Stimulated activated naive CD8-positive, alpha-beta T cell treated with anti-CD3 and anti-CD28 coated beads, Interleukin-15, Interleukin-2, amounts not matched to agents 100 ng/mL and 50 ng/mL, for 24 hours (primary cell): ENCODE results near the gene INHBA.

Experiments used
- H3K27ac Mint-ChIP-seq: one replicate; pipeline ENCODE4 v1.8.0; 2021; ENCODE audit warnings: mild to moderate bottlenecking, mixed read lengths
- H3K27me3 Mint-ChIP-seq: one replicate; pipeline ENCODE4 v1.8.0; 2021; ENCODE audit warnings: mixed read lengths
- H3K36me3 Mint-ChIP-seq: one replicate; pipeline ENCODE4 v1.8.0; 2021; ENCODE audit warnings: low read depth, mixed read lengths
- H3K4me1 Mint-ChIP-seq: one replicate; pipeline ENCODE4 v1.8.0; 2021; ENCODE audit warnings: low read depth, mixed read lengths
- H3K4me3 Mint-ChIP-seq: one replicate; pipeline ENCODE4 v1.8.0; 2021; ENCODE audit warnings: mild to moderate bottlenecking, mixed read lengths
- H3K9me3 Mint-ChIP-seq: one replicate; pipeline ENCODE4 v1.8.0; 2021; ENCODE audit warnings: mixed read lengths

The INHBA gene

GRCh38 chr7:41688012-41688625 lies 14.8 kb downstream of the INHBA start:
- Mint-ChIP-seq H3K9me3 (no peaks in the 10 kb centered on the region), H3K4me3 (no peak overlapping the region), H3K4me1 (no peaks in the 10 kb centered on the region), H3K27ac (no peak overlapping the region), H3K36me3 (no peaks in the 10 kb centered on the region), H3K27me3 (peaks cover 10% of the 10 kb centered on the region)

GRCh38 chr7:41685684-41686083 lies 17.2 kb downstream of the INHBA start:
- H3K36me3 Mint-ChIP-seq = no peaks in the 10 kb centered on the region
- no peak overlapping the region for H3K27ac Mint-ChIP-seq
- H3K9me3 Mint-ChIP-seq = no peaks in the 10 kb centered on the region
- no peaks in the 10 kb centered on the region for H3K4me1 Mint-ChIP-seq
- no peak overlapping the region for H3K4me3 Mint-ChIP-seq
- peaks cover 3% of the 10 kb centered on the region for H3K27me3 Mint-ChIP-seq

GRCh38 chr7:41682422-41682821 lies 20.5 kb downstream of the INHBA start:
- no peak overlapping the region for H3K4me3 Mint-ChIP-seq
- no peaks in the 10 kb centered on the region for H3K36me3 Mint-ChIP-seq
- H3K9me3 Mint-ChIP-seq = no peaks in the 10 kb centered on the region
- H3K27ac Mint-ChIP-seq = no peak overlapping the region
- H3K4me1 Mint-ChIP-seq = no peaks in the 10 kb centered on the region
- H3K27me3 Mint-ChIP-seq = no peaks in the 10 kb centered on the region

- no peaks in the 10 kb centered on the region for H3K9me3 Mint-ChIP-seq
- no peaks in the 10 kb centered on the region for H3K36me3 Mint-ChIP-seq
These were observed 23.3 kb downstream of the INHBA start for GRCh38 chr7:41679566-41679965.

GRCh38 chr7:41674505-41675023 lies 28.3 kb downstream of the INHBA start:
- no peaks in the 10 kb centered on the region for H3K27me3 Mint-ChIP-seq
- peaks cover 3% of the 10 kb centered on the region for H3K9me3 Mint-ChIP-seq
- H3K4me1 Mint-ChIP-seq = no peaks in the 10 kb centered on the region
- H3K36me3 Mint-ChIP-seq = no peaks in the 10 kb centered on the region
- H3K27ac Mint-ChIP-seq = no peak overlapping the region
- H3K4me3 Mint-ChIP-seq = no peak overlapping the region

More at GRCh38 chr7:41679566-41679965, 23.3 kb downstream of the INHBA start:
- no peaks in the 10 kb centered on the region for H3K27me3 Mint-ChIP-seq
- H3K4me1 Mint-ChIP-seq = no peaks in the 10 kb centered on the region
- no peak overlapping the region for H3K4me3 Mint-ChIP-seq
- no peak overlapping the region for H3K27ac Mint-ChIP-seq

GRCh38 chr7:41661596-41661995 lies 41.3 kb downstream of the INHBA start:
- H3K36me3 Mint-ChIP-seq = no peaks in the 10 kb centered on the region
- H3K27me3 Mint-ChIP-seq = peaks cover 6% of the 10 kb centered on the region
- no peak overlapping the region for H3K4me3 Mint-ChIP-seq
- no peaks in the 10 kb centered on the region for H3K4me1 Mint-ChIP-seq
- no peak overlapping the region for H3K27ac Mint-ChIP-seq
- peaks cover 12% of the 10 kb centered on the region for H3K9me3 Mint-ChIP-seq

DNA sequence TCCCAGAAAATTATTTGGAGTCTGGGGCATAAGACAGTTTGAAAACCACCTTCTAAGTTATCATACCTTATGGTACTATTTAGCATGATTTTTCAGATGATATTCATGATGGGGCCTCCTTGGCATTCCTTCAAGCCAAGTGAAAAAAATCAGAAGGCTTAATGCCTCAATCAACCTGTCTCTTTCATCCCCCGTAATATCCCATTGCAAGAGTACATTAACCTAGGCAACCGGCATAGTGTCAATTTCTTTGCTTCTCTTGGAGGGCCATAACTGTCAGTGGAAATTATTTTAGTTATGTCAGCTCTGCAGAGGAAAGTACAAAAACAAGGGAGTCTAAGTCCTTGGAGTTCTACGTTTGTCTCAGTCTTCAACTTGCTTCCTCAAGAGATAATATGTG lies 43.4 kb downstream of the INHBA start:
- no peak overlapping the region for H3K4me3 Mint-ChIP-seq
- H3K4me1 Mint-ChIP-seq = no peaks in the 10 kb centered on the region
- no peak overlapping the region for H3K27ac Mint-ChIP-seq
- H3K9me3 Mint-ChIP-seq = peaks cover 12% of the 10 kb centered on the region
- peaks cover 6% of the 10 kb centered on the region for H3K27me3 Mint-ChIP-seq
- H3K36me3 Mint-ChIP-seq = no peaks in the 10 kb centered on the region

DNA sequence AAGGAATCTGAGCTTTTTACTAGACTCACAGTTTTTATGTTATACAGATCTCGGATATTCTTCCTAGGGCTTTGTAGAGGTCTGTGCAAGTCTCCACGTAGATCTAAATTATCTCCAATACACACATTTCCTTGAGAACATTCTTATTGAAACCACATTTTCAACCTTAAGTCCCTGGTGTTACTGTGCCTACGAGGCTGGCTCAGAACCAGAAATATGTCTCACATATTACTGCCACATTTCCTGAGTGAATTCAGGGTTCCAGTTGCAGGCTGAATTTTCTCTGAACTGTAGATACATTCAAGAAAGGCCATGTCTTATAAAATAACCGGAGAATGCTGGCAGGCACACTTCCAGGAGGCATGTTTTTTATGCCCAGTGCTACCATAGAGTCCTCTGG lies 46.5 kb downstream of the INHBA start:
- Mint-ChIP-seq H3K4me1 (no peaks in the 10 kb centered on the region), H3K36me3 (no peaks in the 10 kb centered on the region), H3K27ac (no peak overlapping the region), H3K4me3 (no peak overlapping the region), H3K27me3 (no peaks in the 10 kb centered on the region), H3K9me3 (peaks cover 4% of the 10 kb centered on the region)

DNA sequence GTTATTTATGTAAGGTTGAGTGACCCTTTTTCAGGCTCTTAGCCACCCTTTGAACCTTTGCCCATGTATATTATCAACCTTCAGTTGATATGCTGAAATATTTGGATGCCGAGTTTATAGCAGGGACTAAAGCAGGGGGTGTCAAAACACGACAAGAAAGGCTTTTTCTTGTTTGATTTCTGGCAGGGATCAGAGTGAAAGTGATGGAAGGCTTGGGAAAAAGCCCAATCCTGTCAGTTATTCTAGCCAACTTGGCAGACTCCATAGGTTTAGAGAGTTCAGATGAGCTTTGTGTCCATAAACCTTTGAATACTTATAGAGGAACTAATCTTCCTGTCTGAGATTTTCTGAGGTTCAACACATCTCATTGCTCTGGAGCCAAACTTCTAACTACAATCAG lies 47.5 kb downstream of the INHBA start:
- no peak overlapping the region for H3K4me3 Mint-ChIP-seq
- H3K27me3 Mint-ChIP-seq = no peaks in the 10 kb centered on the region
- no peak overlapping the region for H3K27ac Mint-ChIP-seq
- H3K9me3 Mint-ChIP-seq = peaks cover 3% of the 10 kb centered on the region
- no peaks in the 10 kb centered on the region for H3K4me1 Mint-ChIP-seq
- no peaks in the 10 kb centered on the region for H3K36me3 Mint-ChIP-seq

- Mint-ChIP-seq H3K27ac (no peak overlapping the region), H3K4me1 (no peaks in the 10 kb centered on the region), H3K4me3 (no peak overlapping the region), H3K36me3 (no peaks in the 10 kb centered on the region), H3K9me3 (no peaks in the 10 kb centered on the region), H3K27me3 (no peaks in the 10 kb centered on the region)
These were observed 50.6 kb downstream of the INHBA start for GRCh38 chr7:41652267-41652666.

DNA sequence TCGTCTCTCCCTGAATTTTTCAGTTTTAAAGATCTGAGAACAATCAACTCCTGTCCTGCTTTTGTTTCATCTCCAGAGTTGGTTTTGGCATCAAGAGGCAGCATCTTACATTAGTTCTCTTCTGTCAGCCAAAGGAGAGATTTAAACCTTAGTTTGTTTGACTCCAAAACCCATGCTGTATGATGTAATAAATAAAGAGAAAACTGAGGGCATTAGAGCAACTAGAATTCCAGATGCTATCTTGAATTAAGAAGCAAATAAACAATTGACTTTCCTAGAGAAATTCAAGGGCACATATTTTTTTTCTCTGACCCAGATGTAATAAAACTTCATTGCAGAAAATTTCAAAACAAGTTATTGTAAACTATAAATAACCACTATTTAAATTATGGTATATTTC lies 54.4 kb downstream of the INHBA start:
- no peaks in the 10 kb centered on the region for H3K9me3 Mint-ChIP-seq
- H3K4me1 Mint-ChIP-seq = no peaks in the 10 kb centered on the region
- no peaks in the 10 kb centered on the region for H3K27me3 Mint-ChIP-seq
- no peaks in the 10 kb centered on the region for H3K36me3 Mint-ChIP-seq
- no peak overlapping the region for H3K4me3 Mint-ChIP-seq
- H3K27ac Mint-ChIP-seq = no peak overlapping the region

DNA sequence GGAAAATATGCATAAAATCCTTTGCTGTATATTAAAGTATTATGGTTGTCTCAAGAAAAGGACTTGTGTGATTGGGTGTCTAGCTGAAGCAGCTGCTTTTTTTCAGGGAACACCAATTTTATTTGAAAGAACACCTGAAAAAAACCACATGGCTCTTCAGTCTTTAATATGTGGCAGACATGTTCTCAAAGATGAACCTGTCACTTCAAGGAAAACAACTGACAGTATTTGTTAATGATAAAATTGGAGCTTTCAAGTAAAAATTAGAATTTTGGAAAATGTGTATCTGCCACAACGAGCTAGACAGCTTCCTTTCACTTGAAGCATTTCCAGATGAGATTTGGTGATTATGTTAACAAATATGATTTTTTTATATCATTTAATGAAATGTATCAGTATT lies 59.3 kb downstream of the INHBA start:
- Mint-ChIP-seq H3K27ac (no peak overlapping the region), H3K27me3 (no peaks in the 10 kb centered on the region), H3K36me3 (no peaks in the 10 kb centered on the region), H3K9me3 (no peaks in the 10 kb centered on the region), H3K4me1 (no peaks in the 10 kb centered on the region), H3K4me3 (no peak overlapping the region)

DNA sequence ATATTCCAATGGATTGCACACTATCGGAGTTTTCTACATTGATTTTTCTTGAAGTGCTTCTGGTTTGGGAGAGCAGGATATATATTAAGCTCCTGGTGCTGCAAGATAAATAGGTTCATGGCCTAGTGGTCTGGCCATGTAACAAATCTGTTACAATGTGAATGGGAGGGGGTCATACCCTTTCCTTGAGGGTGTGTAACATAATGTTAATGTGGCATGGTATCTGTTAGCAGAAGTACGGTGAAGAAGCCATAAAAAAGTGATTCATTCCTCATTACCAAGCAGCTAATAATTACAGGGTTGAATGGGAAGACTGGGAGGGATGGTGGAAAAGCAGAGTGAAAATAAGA lies 61.2 kb downstream of the INHBA start:
- Mint-ChIP-seq H3K27me3 (no peaks in the 10 kb centered on the region), H3K4me3 (no peak overlapping the region), H3K27ac (no peak overlapping the region), H3K9me3 (no peaks in the 10 kb centered on the region), H3K4me1 (no peaks in the 10 kb centered on the region), H3K36me3 (no peaks in the 10 kb centered on the region)

- no peaks in the 10 kb centered on the region for H3K4me1 Mint-ChIP-seq
- H3K9me3 Mint-ChIP-seq = no peaks in the 10 kb centered on the region
- H3K27me3 Mint-ChIP-seq = no peaks in the 10 kb centered on the region
- no peaks in the 10 kb centered on the region for H3K36me3 Mint-ChIP-seq
- no peak overlapping the region for H3K27ac Mint-ChIP-seq
- H3K4me3 Mint-ChIP-seq = no peak overlapping the region
These were observed 61.8 kb downstream of the INHBA start for GRCh38 chr7:41641011-41641664.

DNA sequence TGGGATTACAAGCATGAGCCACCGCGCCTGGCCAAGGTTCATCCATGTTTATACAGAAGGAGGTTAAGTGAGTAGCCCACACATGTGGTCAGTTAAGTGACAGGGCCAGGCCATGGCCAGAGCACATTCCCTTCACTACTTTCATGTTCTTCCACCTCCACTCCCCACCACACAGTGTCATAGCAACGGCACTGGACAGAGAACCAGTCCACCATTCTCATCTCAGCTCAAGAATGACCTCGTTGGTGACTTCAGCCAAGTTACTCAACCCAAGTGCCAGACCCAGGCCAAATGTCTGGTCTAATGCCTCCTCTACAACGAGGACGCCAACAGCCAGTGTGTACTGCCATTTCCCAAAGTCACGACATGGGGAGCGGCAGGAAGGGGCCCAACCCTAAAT lies 62.4 kb downstream of the INHBA start:
- Mint-ChIP-seq H3K27me3 (no peaks in the 10 kb centered on the region), H3K9me3 (no peaks in the 10 kb centered on the region), H3K4me3 (no peak overlapping the region), H3K36me3 (no peaks in the 10 kb centered on the region), H3K4me1 (no peaks in the 10 kb centered on the region), H3K27ac (no peak overlapping the region)

DNA sequence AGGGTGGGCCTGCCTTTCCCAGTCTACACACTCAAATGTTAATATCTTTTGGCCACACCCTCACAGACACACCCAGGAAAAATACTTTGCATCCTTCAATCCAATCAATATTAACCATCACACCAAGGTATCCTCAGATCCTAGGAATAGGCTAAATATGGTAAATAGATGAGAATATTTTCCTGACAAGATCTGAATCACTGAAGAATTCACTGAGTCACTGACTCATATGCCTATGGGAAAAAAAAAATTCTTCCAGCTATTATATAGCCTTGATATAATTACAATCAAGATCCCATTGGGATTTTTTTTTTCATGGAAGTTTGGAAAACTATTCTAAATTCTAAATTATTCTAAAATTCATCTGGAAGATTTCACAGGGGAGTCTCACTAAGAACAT lies 65.8 kb downstream of the INHBA start:
- Mint-ChIP-seq H3K4me1 (no peaks in the 10 kb centered on the region), H3K4me3 (no peak overlapping the region), H3K27me3 (no peaks in the 10 kb centered on the region), H3K9me3 (no peaks in the 10 kb centered on the region), H3K27ac (no peak overlapping the region), H3K36me3 (no peaks in the 10 kb centered on the region)
